ENCODE results near the gene SKI.
"Not testable (repeated sequence)": the region's sequence is repeated elsewhere in the genome, so short reads cannot be mapped to it uniquely, and the experiment has no call there.

Gene SKI

DNA sequence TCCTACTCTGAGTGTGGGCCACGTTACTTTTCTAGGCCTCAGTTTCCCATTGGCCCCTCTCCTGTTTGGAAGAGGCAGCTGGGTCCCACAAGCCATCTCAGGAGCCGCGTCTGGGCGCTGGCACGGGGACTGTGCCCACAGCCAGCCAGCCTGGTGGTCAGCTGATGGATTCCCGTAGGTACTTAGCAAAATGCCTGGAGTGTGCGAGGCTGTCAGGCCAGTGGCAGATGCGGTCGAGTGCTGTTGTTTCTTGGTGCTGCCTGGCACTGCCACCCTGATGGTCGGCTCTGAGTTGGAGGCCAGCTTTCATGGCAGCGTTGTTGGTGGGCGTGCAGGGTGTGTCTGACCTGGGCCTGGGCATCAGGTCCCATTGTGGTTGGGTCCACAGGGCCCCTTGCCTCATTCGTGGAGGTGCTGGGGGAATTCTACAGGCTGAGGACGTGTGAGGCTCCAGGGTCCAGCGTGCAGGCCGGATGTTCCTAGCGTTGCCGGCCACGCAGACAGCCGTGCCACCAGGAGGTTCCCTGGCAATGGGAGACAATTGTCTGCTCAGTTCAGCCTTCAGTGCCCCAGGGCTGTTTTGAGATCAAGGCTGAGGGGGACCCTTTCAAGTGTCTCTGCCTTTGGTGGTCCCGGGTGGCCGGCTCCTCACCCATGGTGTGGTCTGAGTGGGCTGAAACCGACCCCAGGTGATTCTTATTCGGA is 20.9 kb downstream of the SKI start:
- no peak for DNase-seq

DNA sequence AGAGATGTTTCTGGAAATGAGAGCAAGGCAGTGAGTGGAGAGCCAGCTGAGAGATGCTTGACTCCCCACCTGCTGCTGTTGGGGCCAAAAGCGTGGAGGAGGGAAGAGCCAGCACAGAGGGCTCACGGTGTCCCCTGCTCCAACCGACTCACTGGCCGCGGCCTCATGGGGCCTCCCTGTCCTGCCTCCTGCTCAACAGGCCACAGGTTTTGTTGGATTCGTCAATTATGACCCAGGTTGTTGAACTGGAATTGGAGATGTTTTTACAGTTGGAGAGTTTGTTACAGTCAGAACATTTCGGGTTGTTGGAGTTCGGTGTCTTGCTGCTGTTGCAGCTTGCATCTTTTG is 21.4 kb downstream of the SKI start:
- DNase-seq = no peak

DNA sequence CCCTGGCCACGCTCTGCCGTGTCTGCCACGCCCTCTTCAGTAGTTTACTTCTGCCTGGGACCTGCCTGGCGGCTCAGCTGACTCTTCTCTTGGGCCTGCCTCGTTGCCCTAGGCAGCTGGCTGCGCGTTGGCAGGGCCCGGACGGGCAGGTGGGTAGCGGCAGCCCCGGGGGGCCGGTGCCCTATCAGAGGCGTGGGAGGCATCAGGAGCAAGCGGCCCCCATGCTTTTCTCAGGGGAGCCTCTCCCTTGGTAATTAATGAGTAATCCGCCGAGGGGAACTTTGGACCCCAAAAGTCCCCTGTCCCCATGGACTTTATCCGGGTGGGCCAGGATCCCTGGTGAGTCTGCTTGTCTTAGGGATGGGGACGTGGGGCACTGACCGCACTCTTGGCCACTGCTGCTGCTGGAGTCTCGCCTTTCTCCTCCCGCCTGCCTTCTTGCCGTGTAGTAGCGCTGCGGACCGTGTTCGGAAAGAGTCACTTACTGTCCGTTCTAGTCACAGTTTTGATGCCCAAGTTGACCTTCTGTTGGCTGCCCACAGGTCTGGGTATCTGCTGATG is 22.7 kb downstream of the SKI start:
- no peak for DNase-seq

DNA sequence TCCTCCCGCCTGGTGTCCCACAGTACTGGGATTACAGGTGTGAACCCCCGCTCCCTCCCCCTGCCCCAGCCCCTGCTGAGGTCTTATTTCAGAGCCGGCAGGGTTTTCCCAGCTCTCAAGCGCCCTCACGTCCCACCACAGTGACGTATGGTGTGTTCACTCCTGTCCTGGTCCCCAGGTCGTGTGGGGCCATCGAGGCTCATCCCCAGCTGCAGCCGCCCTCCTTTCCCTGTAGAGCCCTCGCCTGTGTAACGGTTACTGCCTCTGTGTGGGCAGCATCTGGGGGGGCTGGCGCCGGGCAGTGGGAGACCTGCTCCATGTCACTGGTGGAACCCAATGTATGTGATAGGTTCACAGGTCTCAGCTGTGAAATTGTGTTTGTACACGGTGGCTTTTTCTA is 23.2 kb downstream of the SKI start:
- no peak for DNase-seq

DNA sequence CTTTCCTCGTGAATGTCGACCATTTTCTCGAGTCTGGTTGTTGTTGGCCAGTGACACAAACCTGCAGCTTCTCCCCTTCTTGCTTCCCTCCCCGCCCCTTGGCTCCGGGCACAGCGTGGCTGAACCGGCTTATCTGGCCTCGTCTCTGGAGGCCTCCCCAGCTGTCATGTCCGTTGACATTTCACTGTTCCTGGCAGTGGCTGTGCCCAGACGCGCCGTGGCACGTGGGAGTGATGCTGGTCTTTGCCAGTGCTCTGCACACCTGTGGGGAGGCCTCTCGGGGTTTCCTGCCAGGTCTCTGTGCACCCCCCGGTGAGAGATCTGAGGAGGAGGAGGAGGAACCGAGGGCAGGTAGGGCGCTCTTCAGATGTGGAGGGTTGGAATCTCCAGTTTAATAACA is 23.7 kb downstream of the SKI start:
- no peak for DNase-seq

DNA sequence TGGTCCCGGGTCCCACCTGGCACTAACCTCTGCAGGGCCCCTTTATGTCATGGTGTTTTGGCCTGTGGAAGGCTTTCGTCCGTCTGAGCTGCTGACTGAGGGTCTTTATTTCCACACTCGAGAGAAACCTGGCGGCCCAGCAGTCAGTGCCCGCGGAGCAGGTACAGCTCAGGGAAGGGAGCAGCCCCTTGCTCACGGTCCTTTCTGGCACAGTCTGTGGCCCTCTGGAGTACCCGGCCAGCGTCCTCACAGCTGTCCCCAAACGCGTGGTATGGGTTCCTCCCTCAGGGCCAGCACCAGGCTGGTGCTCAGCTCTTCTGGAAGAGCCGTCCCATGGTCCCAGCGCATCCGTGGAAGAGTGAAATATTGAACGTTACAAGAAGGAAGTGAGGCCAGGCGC is 24.3 kb downstream of the SKI start:
- DNase-seq = no peak

DNA sequence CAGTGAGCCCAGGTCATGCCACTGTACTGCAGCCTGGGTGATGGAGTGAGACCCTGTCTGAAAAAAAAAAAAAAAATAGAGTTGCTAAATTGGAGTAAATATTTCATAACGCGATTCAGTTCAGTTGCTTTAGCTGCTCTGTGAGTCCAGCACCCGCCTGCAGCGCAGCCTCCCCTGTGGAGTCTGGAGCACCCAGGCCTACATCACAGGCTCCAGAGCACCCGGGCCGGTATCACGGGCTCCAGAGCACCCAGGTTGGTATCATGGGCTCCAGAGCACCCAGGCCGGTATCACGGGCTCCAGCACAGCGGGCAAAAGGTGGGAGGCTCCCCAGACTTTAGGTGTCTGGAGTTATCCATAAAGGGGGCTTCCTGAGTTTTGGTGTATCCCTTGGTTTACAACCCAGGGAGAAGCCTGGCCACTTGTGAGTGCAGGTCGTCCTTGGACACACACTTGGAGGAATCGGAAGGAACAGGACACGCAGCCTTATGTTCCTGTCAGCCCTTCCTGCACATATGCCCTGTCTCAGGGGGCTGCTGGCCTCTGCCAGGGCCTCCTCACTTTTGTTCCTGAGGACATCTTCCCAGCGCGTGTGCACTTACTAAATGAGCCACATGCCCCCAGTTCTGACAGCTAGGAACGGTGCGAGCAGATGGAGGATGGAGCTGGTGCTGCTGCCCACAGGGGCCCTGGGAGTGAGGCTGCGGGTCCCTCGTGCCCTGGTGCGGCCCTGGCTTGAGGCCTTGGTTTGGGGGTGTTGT is 25.1 kb downstream of the SKI start:
- no peak for DNase-seq

DNA sequence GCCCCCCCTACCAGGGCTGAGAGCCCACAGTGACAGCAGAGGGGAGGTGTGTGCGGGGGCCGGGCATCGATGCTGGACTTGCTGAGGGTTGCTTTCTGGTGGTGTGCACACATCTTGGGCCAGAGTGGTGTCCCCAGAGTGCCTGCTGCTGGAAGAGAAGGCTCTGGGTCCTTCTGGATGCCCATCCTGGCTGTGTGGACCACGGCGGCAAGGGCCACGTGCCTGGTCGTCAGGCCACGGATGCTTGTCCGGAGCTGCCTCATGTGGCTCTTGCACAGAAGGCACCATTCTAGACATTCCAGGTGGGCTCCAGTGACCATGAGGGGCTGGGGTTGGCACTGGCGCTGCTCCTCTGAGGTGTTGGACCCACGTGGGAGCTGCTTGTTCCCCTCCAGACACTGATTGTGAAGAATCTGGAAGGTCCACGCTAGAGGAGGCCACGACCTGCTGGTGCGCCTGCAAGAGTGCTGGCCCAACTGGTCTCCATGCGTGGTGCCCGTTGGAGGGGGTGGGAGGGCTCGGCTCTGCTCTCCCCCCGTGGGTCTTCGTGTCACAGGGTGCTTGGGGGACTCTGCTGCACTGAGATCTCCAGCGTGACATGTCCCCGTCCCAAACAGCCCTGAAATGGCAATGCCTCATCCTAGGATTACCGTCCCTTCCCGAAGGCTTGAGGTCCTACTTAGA is 25.8 kb downstream of the SKI start:
- DNase-seq = no peak

DNA sequence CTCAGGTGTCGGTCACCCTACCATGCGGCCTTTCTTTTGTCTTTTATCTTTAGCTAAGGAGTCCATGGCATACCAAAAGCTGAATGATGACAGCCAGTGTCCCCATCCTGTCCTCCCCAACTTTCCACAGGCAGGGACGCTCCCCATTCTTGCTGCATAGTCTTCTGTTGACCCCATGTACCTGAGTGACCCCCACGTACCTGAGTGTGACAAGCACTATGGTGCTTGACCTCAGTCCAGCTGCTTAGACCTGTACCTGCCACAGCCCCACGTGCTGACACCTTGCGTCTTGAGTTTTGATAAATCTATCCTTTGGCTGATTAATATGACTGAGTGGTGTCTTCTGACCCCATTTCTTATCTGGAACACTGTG is 26.9 kb downstream of the SKI start:
- DNase-seq = no peak

DNA sequence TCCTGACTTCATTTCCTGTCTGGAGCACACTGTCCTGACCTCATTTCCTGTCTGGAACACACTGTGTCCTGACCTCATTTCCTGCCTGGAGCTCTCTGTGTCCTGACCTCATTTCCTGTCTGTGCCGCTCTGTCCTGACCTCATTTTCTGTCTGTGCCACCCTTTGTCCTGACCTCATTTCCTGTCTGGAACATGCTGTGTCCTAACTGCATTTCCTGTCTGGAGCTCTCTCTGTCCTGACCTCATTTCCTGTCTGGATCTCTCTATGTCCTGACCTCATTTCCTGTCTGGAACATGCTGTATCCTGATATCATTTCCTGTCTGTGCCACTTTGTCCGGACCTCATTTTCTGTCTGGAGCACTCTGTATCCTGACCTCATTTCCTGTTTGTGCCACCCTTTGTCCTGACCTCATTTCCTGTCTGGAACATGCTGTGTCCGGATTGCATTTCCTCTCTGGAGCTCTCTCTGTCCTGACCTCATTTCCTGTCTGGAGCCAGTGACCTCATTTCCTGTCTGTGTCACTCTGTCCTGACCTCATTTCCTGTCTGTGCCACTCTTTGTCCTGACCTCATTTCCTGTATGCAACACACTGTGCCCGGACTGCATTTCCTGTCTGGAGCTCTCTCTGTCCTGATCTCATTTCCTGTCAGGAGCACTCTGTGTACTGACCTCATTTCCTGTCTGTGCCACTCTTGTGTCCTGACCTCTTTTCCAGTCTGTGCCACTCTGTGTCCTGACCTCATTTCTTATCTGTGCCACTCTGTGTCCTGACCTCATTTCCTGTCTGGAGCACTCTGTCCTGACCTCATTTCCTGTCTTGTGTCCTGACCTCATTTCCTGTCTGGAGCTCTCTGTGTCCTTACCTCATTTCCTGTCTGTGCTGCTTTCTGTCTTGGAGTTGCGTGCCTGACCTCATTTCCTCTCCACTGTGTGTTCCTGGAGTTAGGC is 27.6 kb downstream of the SKI start:
- peak; percentile 60 for DNase-seq

DNA sequence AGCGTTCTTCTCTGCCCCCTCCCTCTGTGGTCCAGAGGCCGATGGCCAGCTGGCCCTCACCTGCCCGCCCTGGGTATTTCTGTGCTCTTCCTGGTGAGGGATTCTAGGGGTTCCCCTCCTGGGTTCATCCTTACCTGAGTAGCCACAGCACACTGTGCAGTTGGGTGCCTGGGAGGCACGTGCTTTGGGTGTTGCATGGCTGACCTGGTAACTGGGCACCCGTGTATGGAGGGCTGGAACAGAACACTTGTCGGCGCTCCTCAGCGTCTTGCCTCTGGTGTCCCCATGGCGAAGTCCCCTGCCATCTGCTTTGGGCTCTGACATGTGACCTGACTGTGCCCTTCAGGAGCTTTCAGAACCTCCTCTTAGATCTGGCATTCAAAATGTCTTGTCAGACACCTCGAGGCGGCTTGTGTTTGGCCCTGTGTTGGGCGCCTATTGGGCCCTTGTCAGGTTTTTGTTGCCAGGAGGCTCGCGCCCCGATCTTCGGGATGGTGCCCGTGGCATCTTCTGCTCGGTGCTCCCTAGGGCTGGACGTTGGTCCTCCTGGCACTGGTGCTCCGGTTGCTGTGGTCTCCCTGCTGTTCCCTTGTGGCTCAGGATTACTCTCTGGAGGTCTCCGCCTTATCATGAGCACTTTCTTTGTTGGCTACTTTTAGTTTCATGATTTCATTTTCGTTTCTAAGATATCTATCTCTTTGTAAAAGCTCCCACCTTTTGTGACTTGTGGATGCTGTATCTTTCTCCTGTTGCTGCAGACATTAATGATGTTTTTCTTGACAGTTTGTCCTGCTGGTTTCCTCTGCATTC is 28.5 kb downstream of the SKI start:
- no peak for DNase-seq

DNA sequence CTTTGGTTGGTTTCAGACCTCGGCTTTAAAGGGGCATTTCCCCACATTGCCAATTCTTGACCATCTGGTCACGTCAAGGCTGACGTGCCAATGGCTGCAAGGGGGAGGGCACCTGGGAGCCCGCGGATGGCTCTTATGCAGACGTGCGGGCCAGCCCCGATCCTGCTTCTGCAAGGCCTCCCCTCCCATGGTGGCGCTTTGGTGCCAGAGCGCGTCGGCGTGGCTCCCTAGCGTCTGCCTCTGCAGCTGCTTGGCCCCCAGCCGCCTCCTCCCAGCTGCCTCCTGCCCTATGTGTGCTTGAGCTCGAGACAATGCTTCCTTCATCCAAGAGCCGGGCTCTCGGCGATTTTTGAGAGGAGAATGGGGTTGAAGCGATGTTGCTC is 29.1 kb downstream of the SKI start:
- DNase-seq = no peak

DNA sequence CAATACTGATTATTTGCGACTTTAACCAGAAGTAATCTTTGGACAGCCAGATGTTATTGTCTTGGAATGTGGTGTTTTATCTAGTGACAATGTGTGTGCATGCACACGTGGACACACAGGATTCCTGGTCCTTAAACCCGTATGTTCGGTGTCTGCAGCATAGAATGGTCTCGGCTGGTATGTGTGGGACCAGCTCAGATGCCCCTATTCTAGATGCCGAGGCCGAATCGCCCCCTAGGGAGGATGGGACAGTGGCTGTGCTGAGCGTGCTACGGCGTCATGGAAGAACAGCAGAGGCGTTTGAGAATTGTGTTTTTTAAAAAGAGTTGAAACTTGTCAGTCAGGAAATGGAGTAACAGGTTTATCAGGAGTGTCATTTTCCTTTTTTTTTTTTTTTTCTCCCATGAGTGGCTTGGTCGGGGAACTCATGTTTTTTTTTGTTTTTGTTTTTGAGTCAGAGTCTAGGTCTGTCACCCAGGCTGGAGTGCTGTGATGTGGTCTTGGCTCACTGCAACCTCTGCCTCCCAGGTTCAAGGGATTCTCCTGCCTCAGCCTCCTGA is 30.1 kb downstream of the SKI start:
- no peak for DNase-seq

DNA sequence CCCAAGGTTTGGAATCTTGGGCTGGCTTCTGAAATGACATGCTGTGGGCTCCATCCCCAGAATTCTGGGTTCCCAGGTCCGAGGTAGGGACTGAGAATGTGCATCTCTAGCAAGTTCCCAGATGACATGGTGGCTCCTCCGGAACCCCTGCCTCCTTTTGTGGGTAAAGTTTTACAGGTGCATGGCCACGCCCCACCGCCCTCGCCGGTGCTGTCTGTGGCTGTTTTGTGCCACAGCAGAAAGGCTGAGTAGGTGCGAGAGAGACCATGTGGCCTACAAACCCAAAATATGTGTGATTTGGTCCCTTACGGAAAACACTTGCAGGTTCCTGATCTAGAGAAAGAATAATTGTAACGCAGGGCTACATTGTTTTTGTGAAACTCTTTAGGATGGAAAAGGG is 30.9 kb downstream of the SKI start:
- no peak for DNase-seq

DNA sequence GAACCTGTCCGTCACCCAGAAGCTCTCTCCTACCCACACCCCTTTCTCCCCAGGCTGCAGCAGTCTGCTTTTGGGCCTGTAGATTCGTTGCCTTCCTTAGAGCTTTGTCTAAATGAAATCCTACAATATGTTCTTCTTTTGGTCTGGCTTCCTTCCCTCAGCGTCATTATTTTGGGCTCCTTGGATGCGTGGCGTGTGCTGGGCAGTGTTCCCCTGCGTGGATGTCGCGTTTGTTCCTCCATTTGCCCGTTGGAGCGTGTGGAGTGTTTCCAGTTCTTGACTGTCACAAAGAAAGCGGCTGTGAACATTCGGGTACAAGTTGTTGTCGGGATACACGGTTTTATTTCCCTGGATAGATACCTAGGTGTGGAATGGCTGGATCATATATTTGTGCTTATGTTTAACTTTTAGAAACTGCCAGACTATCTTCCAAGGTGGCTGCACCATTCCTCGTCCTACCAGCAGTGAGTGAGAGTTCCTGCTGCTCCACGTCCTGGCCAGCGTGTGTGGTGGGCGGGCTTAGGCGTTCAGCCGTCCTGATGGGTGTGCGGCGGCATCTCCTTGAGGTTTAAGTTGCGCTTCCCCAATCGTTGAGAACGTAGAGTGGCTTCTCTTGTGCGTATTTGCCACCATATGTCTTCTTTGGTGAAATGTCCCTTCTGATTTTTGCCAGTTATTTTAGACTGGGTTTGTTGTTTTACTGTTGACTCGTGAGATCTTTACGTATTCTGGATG is 31.7 kb downstream of the SKI start:
- no peak for DNase-seq

DNA sequence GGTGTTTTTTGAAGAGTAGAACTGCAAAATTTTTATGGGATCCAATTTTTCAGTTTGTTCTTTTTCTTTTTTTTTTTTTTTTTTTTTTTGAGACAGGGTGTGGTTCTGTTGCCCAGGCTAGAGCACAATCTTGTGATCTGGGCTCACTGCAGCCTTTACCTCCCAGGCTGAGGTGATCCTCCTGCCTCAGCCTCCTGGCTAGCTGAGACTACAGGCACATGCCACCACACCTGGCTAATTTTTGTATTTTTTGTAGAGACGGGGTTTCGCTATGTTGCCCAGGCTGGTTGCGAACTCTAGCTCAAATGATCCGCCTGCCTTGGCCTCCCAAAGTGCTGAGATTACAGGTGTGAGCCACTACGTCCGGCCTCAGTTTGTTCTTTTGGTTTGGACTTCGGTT is 32.4 kb downstream of the SKI start:
- DNase-seq = not testable (repeated sequence)

DNA sequence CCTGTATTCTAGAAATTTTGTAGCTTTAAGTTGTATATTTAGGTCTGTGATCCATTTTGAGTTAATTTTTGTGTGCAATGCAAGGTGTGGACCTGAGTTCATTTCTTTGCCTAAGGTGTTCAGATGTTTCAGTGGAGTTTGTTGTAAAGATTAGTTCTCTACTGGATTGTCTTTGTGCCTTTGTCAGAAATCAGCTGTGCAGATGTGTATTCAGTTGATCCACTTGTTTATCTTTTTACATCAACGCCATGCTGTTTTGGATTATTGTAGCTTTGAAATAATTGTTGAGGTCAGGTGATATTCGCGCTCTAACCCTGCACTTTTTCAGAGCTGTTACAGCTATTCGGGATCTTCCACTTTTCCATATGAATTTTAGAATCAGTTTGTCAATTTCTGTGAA is 32.8 kb downstream of the SKI start:
- no peak for DNase-seq

DNA sequence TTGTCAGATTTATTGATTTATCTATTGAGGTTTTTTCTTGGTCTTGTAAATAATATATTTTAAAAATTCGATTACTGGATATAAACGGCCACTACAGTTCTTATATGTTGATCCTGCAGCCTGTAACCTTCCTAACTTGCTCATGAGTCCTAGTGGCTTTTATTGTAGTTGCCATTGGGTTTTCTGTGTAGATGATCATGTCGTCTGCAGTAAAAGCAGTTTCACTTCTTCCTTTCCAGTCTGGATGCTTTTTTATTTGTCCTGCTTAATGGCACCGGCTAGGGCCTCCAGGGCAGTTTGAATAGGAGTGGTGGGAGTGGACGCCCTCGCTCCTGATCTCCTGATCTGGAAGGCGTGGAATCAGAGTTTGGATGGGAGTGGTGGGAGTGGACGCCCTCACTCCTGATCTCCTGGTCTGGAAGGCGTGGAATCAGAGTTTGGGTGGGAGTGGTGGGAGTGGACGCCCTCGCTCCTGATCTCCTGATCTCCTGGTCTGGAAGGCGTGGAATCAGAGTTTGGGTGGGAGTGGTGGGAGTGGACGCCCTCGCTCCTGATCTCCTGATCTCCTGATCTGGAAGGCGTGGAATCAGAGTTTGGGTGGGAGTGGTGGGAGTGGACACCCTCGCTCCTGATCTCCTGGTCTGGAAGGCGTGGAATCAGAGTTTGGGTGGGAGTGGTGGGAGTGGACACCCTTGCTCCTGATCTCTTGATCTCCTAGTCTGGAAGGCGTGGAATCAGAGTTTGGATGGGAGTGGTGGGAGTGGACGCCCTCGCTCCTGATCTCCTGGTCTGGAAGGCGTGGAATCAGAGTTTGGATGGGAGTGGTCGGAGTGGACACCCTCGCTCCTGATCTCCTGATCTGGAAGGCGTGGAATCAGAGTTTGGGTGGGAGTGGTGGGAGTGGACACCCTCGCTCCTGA is 33.6 kb downstream of the SKI start:
- not testable (repeated sequence) for DNase-seq

DNA sequence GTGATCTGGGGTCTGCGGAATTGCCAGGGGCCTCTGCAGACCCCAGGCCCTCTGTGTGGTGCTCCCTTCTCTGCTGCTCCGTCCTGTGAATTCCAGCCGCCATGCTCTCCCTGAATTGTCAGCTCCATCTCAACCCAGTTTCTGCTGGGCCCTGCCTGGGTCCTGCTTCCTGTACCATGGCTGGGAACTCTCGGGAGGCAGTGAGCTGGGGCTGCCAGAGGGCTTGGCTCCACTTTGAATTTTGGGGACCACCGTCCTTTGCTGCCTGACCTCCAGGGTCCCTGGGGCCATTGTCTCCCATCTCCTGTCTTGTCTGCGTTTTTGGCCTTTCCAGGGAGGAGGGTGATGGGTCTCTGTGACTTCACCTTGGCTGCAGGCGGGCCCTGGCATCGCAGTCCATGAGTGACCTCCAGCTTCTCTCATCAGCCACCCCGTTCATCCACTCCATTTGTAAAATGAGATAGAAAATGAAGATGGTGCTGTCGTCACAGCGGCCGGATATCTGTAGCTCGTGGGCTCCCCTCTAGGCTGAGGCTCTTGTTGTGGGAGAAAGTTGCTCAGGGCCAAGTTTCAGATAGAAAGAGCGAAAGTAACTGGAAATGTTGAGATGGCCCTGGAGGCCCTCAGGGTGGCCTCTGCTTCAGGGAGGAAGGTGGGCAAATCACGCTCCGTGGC is 38.3 kb downstream of the SKI start:
- no peak for DNase-seq
